ENCODE data around the gene KIF26B.

Gene KIF26B

GRCh38 chr1:245363461-245364200, 208.8 kb downstream of the KIF26B start:
- peaks cover 0 to 2% of the 10 kb centered on the region in 2 donors for H3K4me1 Mint-ChIP-seq
- no peaks in the 10 kb centered on the region for H3K27me3 Mint-ChIP-seq
- no peaks in the 10 kb centered on the region for H3K9me3 Mint-ChIP-seq
- ATAC-seq (replicated peaks): peak in 1 of 2 donors; percentile 19
- H3K27ac Mint-ChIP-seq: no peak overlapping the region
- no peak for DNase-seq
- no peak overlapping the region for H3K4me3 Mint-ChIP-seq
- no peaks in the 10 kb centered on the region for H3K36me3 Mint-ChIP-seq

DNA sequence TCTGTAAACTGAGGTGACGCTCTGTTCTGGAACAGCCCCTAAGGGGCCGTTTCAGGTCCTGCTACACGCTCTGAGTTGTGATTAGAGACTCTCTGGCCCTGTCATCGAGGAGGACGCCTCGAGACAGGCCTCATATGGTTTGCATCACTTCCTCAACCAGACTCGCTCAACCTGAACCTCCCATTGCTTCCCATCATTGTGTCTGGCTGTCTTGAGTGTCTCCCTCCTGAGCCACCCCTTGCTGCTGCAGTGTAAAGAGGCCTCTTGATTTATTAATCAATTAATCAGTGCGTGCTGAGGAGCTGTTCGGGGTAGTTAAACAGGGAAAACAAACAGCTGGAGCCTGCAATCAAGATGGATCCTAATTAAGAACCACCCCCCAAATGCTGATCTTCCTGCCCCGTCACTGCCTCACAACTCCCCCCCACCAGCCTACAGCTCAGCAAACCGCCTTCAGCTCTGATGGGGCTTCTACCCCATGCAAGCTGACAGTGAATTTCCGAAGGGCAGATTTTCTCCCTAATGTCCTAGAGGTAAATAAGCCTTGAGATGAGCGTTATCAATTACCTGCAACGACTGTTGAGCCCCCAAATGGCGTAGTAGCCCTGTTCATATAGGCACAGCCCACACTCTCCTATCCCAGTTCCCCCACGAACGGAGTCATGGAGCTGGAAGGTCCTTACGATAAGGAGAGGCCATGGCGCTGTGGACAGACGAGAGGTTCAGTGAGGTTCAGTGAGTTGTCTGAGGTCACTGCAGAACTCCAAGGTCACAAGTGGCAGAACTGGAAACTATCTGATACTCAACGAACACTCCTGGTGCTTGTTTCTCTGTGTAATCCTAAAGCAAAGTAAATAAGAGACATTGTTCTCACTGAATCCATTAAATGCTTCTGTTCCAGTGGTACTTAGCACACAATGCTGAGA, 210.6 kb downstream of the KIF26B start:
- Mint-ChIP-seq H3K4me1 (peaks cover 0 to 2% of the 10 kb centered on the region in 2 donors), H3K27me3 (no peaks in the 10 kb centered on the region), H3K36me3 (no peaks in the 10 kb centered on the region), H3K9me3 (no peaks in the 10 kb centered on the region), H3K27ac (no peak overlapping the region), H3K4me3 (no peak overlapping the region)
- ATAC-seq (replicated peaks): peak in 1 of 2 donors; percentile 44
- DNase-seq: no peak

DNA sequence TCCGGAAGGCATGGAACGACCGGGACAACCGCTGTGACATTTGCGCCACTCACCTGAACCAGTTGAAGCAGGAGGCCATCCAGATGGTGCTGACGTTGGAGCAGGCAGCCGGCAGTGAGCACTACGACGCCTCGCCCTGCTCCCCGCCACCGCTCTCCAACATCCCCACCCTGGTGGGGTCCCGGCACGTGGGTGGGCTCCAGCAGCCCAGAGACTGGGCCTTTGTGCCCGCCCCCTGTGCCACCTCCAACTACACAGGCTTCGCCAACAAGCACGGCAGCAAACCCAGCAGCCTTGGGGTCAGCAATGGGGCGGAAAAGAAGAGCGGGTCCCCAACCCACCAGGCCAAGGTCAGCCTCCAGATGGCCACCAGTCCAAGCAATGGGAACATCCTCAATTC, 212.1 kb downstream of the KIF26B start:
- DNase-seq: no peak
- Mint-ChIP-seq H3K27ac (no peak overlapping the region), H3K4me1 (peaks cover 0 to 2% of the 10 kb centered on the region in 2 donors), H3K36me3 (no peaks in the 10 kb centered on the region), H3K27me3 (no peaks in the 10 kb centered on the region), H3K4me3 (no peak overlapping the region), H3K9me3 (no peaks in the 10 kb centered on the region)
- ATAC-seq (replicated peaks): no peak

GRCh38 chr1:245370175-245370825, 215.5 kb downstream of the KIF26B start:
- Mint-ChIP-seq H3K27me3 (no peaks in the 10 kb centered on the region), H3K9me3 (no peaks in the 10 kb centered on the region), H3K4me3 (no peak overlapping the region), H3K36me3 (no peaks in the 10 kb centered on the region), H3K27ac (no peak overlapping the region), H3K4me1 (no peaks in the 10 kb centered on the region)
- DNase-seq: no peak
- ATAC-seq (replicated peaks): no peak

- H3K27me3 Mint-ChIP-seq: no peaks in the 10 kb centered on the region
- DNase-seq: no peak
- H3K36me3 Mint-ChIP-seq: no peaks in the 10 kb centered on the region
- no peaks in the 10 kb centered on the region for H3K4me1 Mint-ChIP-seq
- no peak for ATAC-seq (replicated peaks)
- H3K9me3 Mint-ChIP-seq: no peaks in the 10 kb centered on the region
- no peak overlapping the region for H3K4me3 Mint-ChIP-seq
- H3K27ac Mint-ChIP-seq: no peak overlapping the region
Measured at GRCh38 chr1:245370905-245371581, 216.3 kb downstream of the KIF26B start.

GRCh38 chr1:245373131-245373530, 218.3 kb downstream of the KIF26B start:
- no peaks in the 10 kb centered on the region for H3K27me3 Mint-ChIP-seq
- DNase-seq: no peak
- ATAC-seq (replicated peaks): no peak
- no peak overlapping the region for H3K27ac Mint-ChIP-seq
- H3K36me3 Mint-ChIP-seq: no peaks in the 10 kb centered on the region
- H3K4me1 Mint-ChIP-seq: no peaks in the 10 kb centered on the region
- no peaks in the 10 kb centered on the region for H3K9me3 Mint-ChIP-seq
- no peak overlapping the region for H3K4me3 Mint-ChIP-seq

DNA sequence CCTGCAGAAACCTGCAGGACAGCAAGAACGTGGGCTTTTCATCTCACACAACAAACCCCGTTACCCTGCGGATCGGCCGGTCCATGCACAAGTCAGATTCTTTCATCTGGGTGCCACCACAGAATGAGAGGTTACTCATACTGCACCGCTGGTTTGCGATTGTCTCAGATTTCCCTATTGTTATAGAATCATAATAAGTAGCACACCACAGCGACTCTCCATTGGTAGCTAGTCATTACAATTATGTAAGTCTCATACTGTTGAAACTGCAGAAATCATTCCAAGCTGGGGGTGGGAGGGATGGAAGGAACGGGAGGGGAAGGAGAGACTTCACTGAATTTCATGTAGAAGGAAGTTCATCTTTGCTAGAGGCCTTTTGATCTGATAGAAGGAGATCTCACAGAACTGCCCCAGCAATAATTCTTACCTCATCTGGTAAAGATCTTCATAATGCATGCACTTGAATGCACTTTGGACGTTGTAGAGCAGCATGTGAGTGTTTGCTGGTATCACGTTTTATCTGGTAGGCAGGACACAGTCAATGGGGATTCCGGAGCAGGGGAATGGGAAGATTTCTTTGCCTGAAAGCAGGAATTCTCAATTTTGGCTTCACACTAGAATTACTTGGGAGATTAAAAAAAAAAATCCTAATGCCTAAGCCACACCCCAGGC, 221.1 kb downstream of the KIF26B start:
- no peak for ATAC-seq (replicated peaks)
- H3K27ac Mint-ChIP-seq: no peak overlapping the region
- no peak overlapping the region for H3K4me3 Mint-ChIP-seq
- no peaks in the 10 kb centered on the region for H3K27me3 Mint-ChIP-seq
- H3K36me3 Mint-ChIP-seq: no peaks in the 10 kb centered on the region
- DNase-seq: no peak
- H3K4me1 Mint-ChIP-seq: no peaks in the 10 kb centered on the region
- no peaks in the 10 kb centered on the region for H3K9me3 Mint-ChIP-seq

DNA sequence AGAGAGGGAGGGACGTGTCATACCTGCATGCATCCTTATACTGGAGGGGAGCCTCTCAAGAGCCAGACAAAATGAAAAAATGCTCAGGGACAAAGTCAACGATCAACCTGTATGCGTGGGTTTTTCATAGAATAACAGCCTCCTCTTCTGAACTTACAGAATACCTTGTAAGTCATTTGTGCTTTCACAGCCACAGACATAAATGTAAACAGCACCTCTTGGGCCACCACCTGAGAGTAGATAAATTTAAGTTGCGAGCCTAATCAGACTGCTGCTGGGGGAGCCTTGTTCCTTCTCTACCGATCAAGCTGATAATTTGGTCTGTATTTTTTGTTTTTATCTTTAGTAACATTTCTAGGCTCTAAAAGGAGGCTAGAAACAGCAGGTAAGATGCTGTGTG, 223.1 kb downstream of the KIF26B start:
- no peaks in the 10 kb centered on the region for H3K9me3 Mint-ChIP-seq
- no peaks in the 10 kb centered on the region for H3K4me1 Mint-ChIP-seq
- DNase-seq: no peak
- H3K27ac Mint-ChIP-seq: no peak overlapping the region
- H3K4me3 Mint-ChIP-seq: no peak overlapping the region
- ATAC-seq (replicated peaks): no peak
- no peaks in the 10 kb centered on the region for H3K36me3 Mint-ChIP-seq
- no peaks in the 10 kb centered on the region for H3K27me3 Mint-ChIP-seq

DNA sequence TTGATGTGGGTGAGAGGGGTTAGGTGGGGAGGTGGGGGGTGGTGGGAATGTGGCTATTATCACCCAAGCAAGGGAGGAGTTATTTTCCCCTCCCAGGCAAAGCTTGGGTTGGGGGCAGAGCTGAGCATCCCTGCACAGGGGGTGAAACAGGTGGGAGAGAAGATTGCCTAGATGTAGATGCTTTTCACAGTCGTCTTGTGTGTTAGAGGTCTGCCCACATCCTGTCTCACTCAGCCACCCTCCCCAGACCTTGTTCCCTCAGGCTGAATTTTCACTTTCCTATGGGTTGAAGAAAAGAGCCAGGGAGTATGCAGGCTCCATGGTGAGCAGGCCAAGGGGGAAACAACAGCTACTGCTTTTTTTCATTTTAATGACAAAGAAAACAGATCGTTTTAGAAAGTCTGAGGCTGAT, 223.5 kb downstream of the KIF26B start:
- no peaks in the 10 kb centered on the region for H3K27me3 Mint-ChIP-seq
- DNase-seq: no peak
- H3K9me3 Mint-ChIP-seq: no peaks in the 10 kb centered on the region
- H3K27ac Mint-ChIP-seq: no peak overlapping the region
- no peak for ATAC-seq (replicated peaks)
- H3K4me3 Mint-ChIP-seq: no peak overlapping the region
- no peaks in the 10 kb centered on the region for H3K36me3 Mint-ChIP-seq
- H3K4me1 Mint-ChIP-seq: no peaks in the 10 kb centered on the region

- Mint-ChIP-seq H3K4me3 (no peak overlapping the region), H3K36me3 (no peaks in the 10 kb centered on the region)
Measured at GRCh38 chr1:245378745-245379144, 224.0 kb downstream of the KIF26B start.

DNA sequence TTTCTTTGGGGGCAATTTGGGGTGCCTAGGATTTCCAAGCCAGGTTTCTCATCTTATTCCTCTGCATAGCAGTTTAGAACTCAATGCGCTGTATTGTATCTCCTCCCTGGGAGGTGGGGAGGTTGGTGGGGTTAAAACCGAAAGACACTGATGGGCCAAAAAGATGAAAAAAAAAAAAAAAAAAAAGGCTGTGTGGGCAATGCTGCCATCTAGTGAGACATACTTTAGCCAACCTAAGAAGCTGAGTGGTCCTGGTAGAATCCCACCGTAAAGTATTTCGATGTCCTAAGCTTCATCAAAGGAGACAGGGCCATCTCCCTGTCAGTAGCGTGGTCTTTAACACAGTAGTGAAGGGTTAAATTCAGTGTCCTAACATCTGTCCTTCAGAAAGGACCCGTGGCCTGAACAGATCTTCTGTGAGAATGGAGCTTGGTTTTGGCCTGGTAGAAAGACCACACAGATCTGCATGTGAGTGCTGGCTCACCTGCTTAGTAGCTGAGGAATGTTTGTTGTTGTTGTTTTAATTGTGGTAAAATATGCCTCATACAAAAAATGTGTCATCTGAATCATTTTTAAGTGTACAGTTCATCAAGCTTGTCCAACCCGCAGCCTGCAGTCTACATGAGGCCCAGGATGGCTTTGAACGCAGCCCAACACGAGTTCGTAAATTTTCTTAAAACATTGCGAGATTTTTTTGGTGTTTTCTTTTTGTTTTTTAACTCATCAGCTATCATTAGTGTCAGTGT, 226.2 kb downstream of the KIF26B start:
- no peaks in the 10 kb centered on the region for H3K9me3 Mint-ChIP-seq
- no peak overlapping the region for H3K4me3 Mint-ChIP-seq
- DNase-seq (no peak), ATAC-seq (replicated peaks) (no peak)
- no peak overlapping the region for H3K27ac Mint-ChIP-seq
- peaks cover 5 to 7% of the 10 kb centered on the region in 2 donors for H3K27me3 Mint-ChIP-seq
- H3K4me1 Mint-ChIP-seq: no peaks in the 10 kb centered on the region
- H3K36me3 Mint-ChIP-seq: no peaks in the 10 kb centered on the region

More at GRCh38 chr1:245378745-245379144, 224.0 kb downstream of the KIF26B start:
- Mint-ChIP-seq H3K9me3 (no peaks in the 10 kb centered on the region), H3K27ac (no peak overlapping the region), H3K4me1 (no peaks in the 10 kb centered on the region), H3K27me3 (no peaks in the 10 kb centered on the region)
- no peak for DNase-seq
- ATAC-seq (replicated peaks): no peak

DNA sequence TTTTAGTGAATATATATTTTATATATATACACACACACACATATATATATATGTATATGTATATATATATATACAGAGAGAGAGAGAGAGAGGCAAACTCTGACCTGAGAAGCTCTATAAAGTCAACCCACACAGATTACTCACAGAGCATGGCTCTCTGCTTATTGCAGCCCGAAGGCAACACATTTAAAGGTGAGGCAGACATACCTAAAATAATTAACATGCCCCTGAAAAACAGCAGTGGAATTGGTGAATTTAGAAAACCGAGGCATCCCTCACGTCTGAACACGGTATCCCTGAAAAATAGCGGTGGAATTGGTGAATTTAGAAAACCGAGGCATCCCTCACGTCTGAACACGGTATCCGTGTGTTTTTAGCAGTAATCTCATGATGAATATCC, 228.2 kb downstream of the KIF26B start:
- no peak for DNase-seq
- Mint-ChIP-seq H3K4me1 (no peaks in the 10 kb centered on the region), H3K27ac (no peak overlapping the region), H3K4me3 (no peak overlapping the region), H3K9me3 (no peaks in the 10 kb centered on the region), H3K36me3 (no peaks in the 10 kb centered on the region), H3K27me3 (peaks cover 7 to 14% of the 10 kb centered on the region in 2 donors)
- ATAC-seq (replicated peaks): no peak

Data from stimulated activated naive B cell treated with anti-CD40 and anti-IgM and Interleukin-4, amounts not matched to agents 10 μg/mL and 1 μg/mL and 100 μg/mL, for 72 hours (primary cell).